K562 (cell line): ENCODE results near the gene ASB13. TPM values are rescaled to one million over a fixed set of nuclear protein-coding genes. Genes with fewer than 3 reads are reported as not detected.
A peak's percentile ranks its signal among the peaks of the same experiment; 100 is the strongest.

Experiments used
- ATAC-seq: fragments of 200-7000 bp; cut with Tn5 transposase; 3 replicates; pipeline ENCODE4 v1.9.1; 2020; ENCODE audit warnings: moderate library complexity
- BruUV-seq: library from RNA; stranded (reverse); fragments of 400-500 nt; replicated peaks from 2 replicates; lab custom pipeline; 2021; lab: Mats Ljungman, UMichigan
- CTCF ChIA-PET: fragments of 300-600 bp; formaldehyde crosslinking; extraction: SDS; loops from one replicate; lab custom pipeline; 2021; ENCODE audit warnings: low intra/inter-chr PET ratio; lab: Yijun Ruan, JAX
- POLR2A ChIA-PET: fragments of 300-600, 350-650 bp; sonication (Branson Sonifier 250); formaldehyde crosslinking; extraction: SDS; loops from one replicate; lab custom pipeline; 2021; ENCODE audit warnings: antibody characterized with exemption, inconsistent platforms; lab: Yijun Ruan, JAX
- DNase-seq, 4 experiments: peaks; one replicate each; pipeline versions ENCODE4 v3.0.0 to v3.0.0-alpha.2; 2011 to 2018; ENCODE audit warnings: low spot score in 3 of 4, mixed read lengths in 3 of 4; ENCODE audit errors: extremely low read depth in 1 of 4
- FAIRE-seq: peaks from 2 replicates; lab custom pipeline; 2011; peaks lifted over from hg19 to GRCh38; lab: Jason Lieb, UNC
- H2AFZ ChIP-seq: 2 replicates; pipeline ENCODE4 v1.6.0; 2011; ENCODE audit warnings: low read depth, low read length, control low read depth, inconsistent platforms
- H3K27ac ChIP-seq: fragments of 200-600 bp; 3 replicates; pipeline ENCODE4 v1.8.0; 2011; ENCODE audit warnings: low read depth, mild to moderate bottlenecking, control low read depth, inconsistent platforms, low read length, moderate library complexity, mixed read lengths; ENCODE audit errors: extremely low read depth
- H3K27me3 ChIP-seq, 2 experiments: fragments of 300-600 bp in 1 of 2; 2 replicates in 1 of 2; 3 replicates in 1 of 2; pipeline versions ENCODE4 v1.6.0 to v1.8.0; 2011; ENCODE audit warnings: inconsistent platforms in 2 of 2, low read length in 2 of 2, mild to moderate bottlenecking in 1 of 2, mixed read lengths in 1 of 2, moderate library complexity in 1 of 2; ENCODE audit not compliant: control insufficient read depth in 2 of 2, insufficient read depth in 2 of 2
- H3K36me3 ChIP-seq: fragments of 300-600 bp; 3 replicates; pipeline ENCODE4 v1.8.0; 2011; ENCODE audit warnings: mild to moderate bottlenecking, low read length, inconsistent platforms; ENCODE audit not compliant: control insufficient read depth, insufficient read depth
- H3K4me1 ChIP-seq, 2 experiments: fragments of 200-600 bp in 1 of 2; replicated peaks in 1 of 2; 2 replicates in 1 of 2; 3 replicates in 1 of 2; pipeline versions ENCODE4 v1.5.1 to v1.8.0; 2011; ENCODE audit warnings: inconsistent platforms in 2 of 2, low read length in 2 of 2, mild to moderate bottlenecking in 1 of 2, mixed read lengths in 1 of 2, moderate library complexity in 1 of 2; ENCODE audit not compliant: control insufficient read depth in 2 of 2, insufficient read depth in 2 of 2
- H3K4me2 ChIP-seq: 2 replicates; pipeline ENCODE4 v1.6.1; 2011; ENCODE audit warnings: low read length, control low read depth, inconsistent platforms, mixed read lengths; ENCODE audit not compliant: insufficient read depth
- H3K4me3 ChIP-seq: fragments of 200-600 bp; sonication (generic), shearing (Covaris generic); 2 replicates; pipeline ENCODE4 v1.5.1; 2016; ENCODE audit warnings: control low read depth, inconsistent platforms
- H3K79me2 ChIP-seq: fragments of 200-600 bp; 3 replicates; pipeline ENCODE4 v1.8.0; 2011; ENCODE audit warnings: low read length, inconsistent platforms; ENCODE audit not compliant: control insufficient read depth, insufficient read depth
- H3K9ac ChIP-seq, 2 experiments: 2 replicates each; pipeline versions ENCODE4 v1.6.0 to v1.6.1; 2011; ENCODE audit warnings: low read depth in 2 of 2, low read length in 2 of 2, control low read depth in 1 of 2, inconsistent platforms in 1 of 2, mild to moderate bottlenecking in 1 of 2, mixed read lengths in 1 of 2; ENCODE audit not compliant: insufficient read depth in 1 of 2
- H3K9me1 ChIP-seq: one replicate; pipeline ENCODE4 v1.6.0; 2011; ENCODE audit warnings: inconsistent platforms, mild to moderate bottlenecking, low read length, moderate library complexity; ENCODE audit not compliant: control insufficient read depth, insufficient read depth
- H3K9me3 ChIP-seq: replicated peaks from 2 replicates; pipeline ENCODE4 v1.5.1; 2011; ENCODE audit warnings: low read depth, low read length, inconsistent platforms; ENCODE audit not compliant: control insufficient read depth, insufficient read depth
- H4K20me1 ChIP-seq: replicated peaks from 2 replicates; pipeline ENCODE4 v1.6.1; 2011; ENCODE audit warnings: low read length, inconsistent platforms, mixed read lengths; ENCODE audit not compliant: control insufficient read depth, insufficient read depth
- CBX1 ChIP-seq: sonication (generic); IDR thresholded peaks from 2 replicates; pipeline ENCODE4 v1.6.1; 2016; ENCODE audit warnings: antibody characterized with exemption, low read depth, mild to moderate bottlenecking
- CREBBP ChIP-seq: IDR thresholded peaks from one replicate; pipeline ENCODE4 v1.6.1; 2012; ENCODE audit warnings: low read depth, mild to moderate bottlenecking, control low read depth, inconsistent platforms, low read length
- ETS2 ChIP-seq: IDR thresholded peaks from 2 replicates; pipeline ENCODE4 v1.6.1; 2016; ENCODE audit warnings: borderline replicate concordance, missing genetic modification characterization, mild to moderate bottlenecking, moderate library complexity, missing compliant biosample characterization; ENCODE audit not compliant: poor library complexity, severe bottlenecking
- KLF1 ChIP-seq: fragments of 450-650 bp; IDR thresholded peaks from 2 replicates; pipeline ENCODE4 v1.6.1; 2016; ENCODE audit warnings: missing genetic modification characterization, missing compliant biosample characterization
- PRMT5 ChIP-seq: sonication (generic); formaldehyde crosslinking; IDR thresholded peaks from 2 replicates; pipeline ENCODE4 v1.5.0; 2020; ENCODE audit warnings: missing genetic modification reagents
- TEAD2 ChIP-seq: fragments of 450-650 bp; IDR thresholded peaks from 2 replicates; pipeline ENCODE4 v1.6.1; 2016; ENCODE audit warnings: missing genetic modification characterization, control low read depth, missing compliant biosample characterization
- ZC3H8 ChIP-seq: fragments of 450-650 bp; IDR thresholded peaks from 2 replicates; pipeline ENCODE4 v1.6.1; 2017
- ZFP36 ChIP-seq: fragments of 150-350 bp; IDR thresholded peaks from 2 replicates; pipeline ENCODE4 v1.6.1; 2018; ENCODE audit warnings: low read length, low read depth; ENCODE audit not compliant: partially characterized antibody
- ZNF740 ChIP-seq, 3 experiments: fragments of 200-800 bp in 1 of 3; sonication (Bioruptor generic) in 1 of 3; sonication (generic) in 1 of 3; formaldehyde crosslinking in 1 of 3; IDR thresholded peaks; 2 replicates each; pipeline versions ENCODE4 v1.6.1 to v1.8.0; 2016 to 2022; ENCODE audit warnings: mild to moderate bottlenecking in 2 of 3, missing compliant biosample characterization in 2 of 3, missing genetic modification characterization in 2 of 3, missing genetic modification reagents in 1 of 3
- ZNF764 ChIP-seq: fragments of 250-450 bp; sonication (Bioruptor Pico); IDR thresholded peaks from 2 replicates; pipeline ENCODE4 v1.4.0; 2020; ENCODE audit warnings: low read depth, mild to moderate bottlenecking, moderate library complexity
- ZNF79 ChIP-seq: fragments of 250-450 bp; sonication (Bioruptor Pico); IDR thresholded peaks from 2 replicates; pipeline ENCODE4 v1.4.0; 2020; ENCODE audit warnings: low read depth, mild to moderate bottlenecking, moderate library complexity
- ZSCAN29 ChIP-seq: fragments of 450-650 bp; IDR thresholded peaks from 2 replicates; pipeline ENCODE4 v1.6.1; 2017
- WGBS: fragments of 100-300 bp; shearing (Covaris generic); methylation state at CpG from one replicate; pipeline ENCODE4 v1.1.6; 2016; ENCODE audit warnings: low coverage, mixed read lengths; ENCODE audit not compliant: insufficient coverage; ENCODE audit errors: missing lambda C conversion rate; 5-methylcytosine and 5-hydroxymethylcytosine counted together
- in situ Hi-C: fragments of 300-500 bp; cut with MboI; formaldehyde crosslinking; loops from 4 replicates; pipeline ENCODE4 v1.15.0; 2018; ENCODE audit warnings: inconsistent platforms, mixed read lengths
- intact Hi-C: fragments of 100-400 bp; cut with micrococcal nuclease; formaldehyde crosslinking; loops from 2 replicates; pipeline ENCODE4 v1.14.2; 2022
- polyA plus RNA-seq, 8 experiments: library from polyadenylated mRNA; depleted of rRNA in 4 of 8; stranded (reverse) in 5 of 8; unstranded in 3 of 8; fragments of >200 nt; fragmentation: Nextera tagmentation in 2 of 8; fragmentation: Illumina TruSeq in 1 of 8; extraction: Ambion mirVana in 2 of 8; extraction: Trizol in 1 of 8; gene quantifications; 2 replicates each; pipeline versions ENCODE4 v1.2.1 to v1.2.3, GENCODE V29; 2011 to 2014; ENCODE audit warnings: inconsistent platforms in 1 of 8, missing spikeins in 1 of 8
- total RNA-seq, 7 experiments: library from RNA; depleted of rRNA in 6 of 7; stranded (reverse); fragments of >200 nt in 6 of 7; fragmentation: Illumina TruSeq in 2 of 7; extraction: Trizol in 2 of 7; gene quantifications; 2 replicates each; pipeline versions ENCODE4 v1.2.1 to v1.2.3, GENCODE V29; 2011 to 2021; ENCODE audit warnings: low replicate concordance in 1 of 7

ASB13 gene
- total and polyA plus RNA-seq, 9 of the 15 experiments (the other 6 are each of a cell fraction or from before 2014, with no cell fraction given), result 5.2 to 28.8 (median 16.9) TPM

GRCh38 chr10:5638494-5638893 is 27.9 kb downstream of the ASB13 start:
- Histone ChIP-seq H3K36me3 (peaks cover 23% of the 10 kb centered on the region; the same call in 2 of the 3 replicates), H3K9ac (no peak overlapping the region), H3K4me2 (no peak overlapping the region), H3K27ac (no peak overlapping the region), H3K9me3 (no peaks in the 10 kb centered on the region), H3K4me1 (peaks cover 0 to 5% of the 10 kb centered on the region in 2 experiments; a peak in 1 of 5 replicates), H2AFZ (no peak overlapping the region), H4K20me1 (no peaks in the 10 kb centered on the region), H3K79me2 (no peaks in the 10 kb centered on the region), H3K27me3 (peaks cover 10 to 20% of the 10 kb centered on the region in 2 experiments; a peak in 4 of 5 replicates)
- POLR2A ChIA-PET, result interaction anchor here (0.6 kb wide), 1 partner anchor 669 kb away, joined by 7 read pairs; no protein-coding TSS in a partner anchor
- intact Hi-C loops, result loop anchor here (10.0 kb wide), 1 partner anchor 96 kb away; no protein-coding TSS in a partner anchor
- in situ Hi-C loops, result no loop called here
- BruUV-seq, result no TSS peak
- CTCF ChIA-PET, result no interaction called here
- TF ChIP-seq ZNF79 (CRISPR knock-in tag), result no peak
- TF ChIP-seq ZFP36, result peak; percentile 4
- TF ChIP-seq, all 486 proteins: peak for 1
- DNase-seq (no peak), FAIRE-seq (no peak), ATAC-seq (no peak)
- 63% methylated on average over 10 of the region's 10 CpGs for WGBS
- Histone ChIP-seq H3K4me3 (no peak overlapping the region), H3K9me1 (no peaks in the 10 kb centered on the region)

- no TSS peak for BruUV-seq
- POLR2A ChIA-PET, result interaction anchor here (0.8 kb wide), 1 partner anchor 178 kb away, joined by 3 read pairs; no protein-coding TSS in a partner anchor
These were observed 31.5 kb downstream of the ASB13 start for GRCh38 chr10:5634918-5635317.

More at GRCh38 chr10:5634918-5635317, 31.5 kb downstream of the ASB13 start:
- no peaks in the 10 kb centered on the region for H3K4me1 ChIP-seq
- TF ChIP-seq ZNF740 (CRISPR knock-in tag; IDR thresholded peaks at IDR 0.05) (no peak), ZNF740 (tag; IDR thresholded peaks at IDR 0.05) (no peak), ZC3H8 (no peak), ZSCAN29 (no peak), CREBBP (no peak), CBX1 (no peak), ZNF764 (no peak), ETS2 (tag) (no peak), PRMT5 (CRISPR knock-in tag) (no peak), KLF1 (tag) (no peak), TEAD2 (no peak)
- H3K9me3 ChIP-seq, result no peaks in the 10 kb centered on the region
- no peaks in the 10 kb centered on the region for H3K9me1 ChIP-seq
- H3K4me3 ChIP-seq, result no peak overlapping the region
- peaks cover 13 to 35% of the 10 kb centered on the region in 2 experiments for H3K27me3 ChIP-seq
- peaks cover 6% of the 10 kb centered on the region; the same call in 1 of the 3 replicates for H3K36me3 ChIP-seq
- in situ Hi-C loops (no loop called here), intact Hi-C loops (loop anchor here (10.0 kb wide), 1 partner anchor 100 kb away; no protein-coding TSS in a partner anchor)
- H3K9ac ChIP-seq, result no peak overlapping the region
- FAIRE-seq (no peak), ATAC-seq (no peak), DNase-seq (no peak)
- no peak overlapping the region for H3K27ac ChIP-seq
- no peak overlapping the region for H2AFZ ChIP-seq
- no peak overlapping the region for H3K4me2 ChIP-seq
- 3% methylated on average over 7 of the region's 7 CpGs for WGBS
- H3K79me2 ChIP-seq, result no peaks in the 10 kb centered on the region
- H4K20me1 ChIP-seq, result no peaks in the 10 kb centered on the region
- CTCF ChIA-PET, result no interaction called here
